IMR-90 (cell line): ENCODE data around the gene WDR1.

Experiments used
- CEBPB ChIP-seq: IDR thresholded peaks from 2 replicates; pipeline ENCODE4 v1.6.1; 2012; ENCODE audit warnings: low read depth, low read length, improper control_type of control experiment
- CHD1 ChIP-seq: IDR thresholded peaks from 2 replicates; pipeline ENCODE4 v1.6.1; 2012; ENCODE audit warnings: low read depth, low read length, improper control_type of control experiment
- FOS ChIP-seq: fragments of 150-350 bp; IDR thresholded peaks from 2 replicates; pipeline ENCODE4 v1.6.1; 2016; ENCODE audit warnings: low read depth, low read length
- MXI1 ChIP-seq: IDR thresholded peaks from 2 replicates; pipeline ENCODE4 v1.6.1; 2012; ENCODE audit warnings: low read depth, mild to moderate bottlenecking, low read length, moderate library complexity, borderline replicate concordance
- POLR2A ChIP-seq: IDR thresholded peaks from 2 replicates; pipeline ENCODE4 v1.6.1; 2012; ENCODE audit warnings: mild to moderate bottlenecking, low read depth, low read length
- RAD21 ChIP-seq: IDR thresholded peaks from 2 replicates; pipeline ENCODE4 v1.6.1; 2012; ENCODE audit warnings: low read length, improper control_type of control experiment
- RFX5 ChIP-seq: IDR thresholded peaks from 2 replicates; pipeline ENCODE4 v1.8.0; 2012; ENCODE audit warnings: low read depth, mild to moderate bottlenecking, low read length, moderate library complexity
- SMC3 ChIP-seq: fragments of 150-350 bp; IDR thresholded peaks from 2 replicates; pipeline ENCODE4 v1.6.1; 2016; ENCODE audit warnings: low read depth, mild to moderate bottlenecking, antibody characterized with exemption, low read length, moderate library complexity
- TF ChIP-seq, protein P1 (sequence below): conservative IDR thresholded peaks from 2 replicates; pipeline ENCODE4 v1.5.1; 2012; ENCODE audit warnings: mild to moderate bottlenecking, low read depth, low read length, improper control_type of control experiment
- TF ChIP-seq, protein P2 (sequence below): fragments of 150-350 bp; IDR thresholded peaks from 2 replicates; pipeline ENCODE4 v1.6.1; 2017; ENCODE audit warnings: mild to moderate bottlenecking, antibody characterized with exemption, low read length, low read depth

DNA sequence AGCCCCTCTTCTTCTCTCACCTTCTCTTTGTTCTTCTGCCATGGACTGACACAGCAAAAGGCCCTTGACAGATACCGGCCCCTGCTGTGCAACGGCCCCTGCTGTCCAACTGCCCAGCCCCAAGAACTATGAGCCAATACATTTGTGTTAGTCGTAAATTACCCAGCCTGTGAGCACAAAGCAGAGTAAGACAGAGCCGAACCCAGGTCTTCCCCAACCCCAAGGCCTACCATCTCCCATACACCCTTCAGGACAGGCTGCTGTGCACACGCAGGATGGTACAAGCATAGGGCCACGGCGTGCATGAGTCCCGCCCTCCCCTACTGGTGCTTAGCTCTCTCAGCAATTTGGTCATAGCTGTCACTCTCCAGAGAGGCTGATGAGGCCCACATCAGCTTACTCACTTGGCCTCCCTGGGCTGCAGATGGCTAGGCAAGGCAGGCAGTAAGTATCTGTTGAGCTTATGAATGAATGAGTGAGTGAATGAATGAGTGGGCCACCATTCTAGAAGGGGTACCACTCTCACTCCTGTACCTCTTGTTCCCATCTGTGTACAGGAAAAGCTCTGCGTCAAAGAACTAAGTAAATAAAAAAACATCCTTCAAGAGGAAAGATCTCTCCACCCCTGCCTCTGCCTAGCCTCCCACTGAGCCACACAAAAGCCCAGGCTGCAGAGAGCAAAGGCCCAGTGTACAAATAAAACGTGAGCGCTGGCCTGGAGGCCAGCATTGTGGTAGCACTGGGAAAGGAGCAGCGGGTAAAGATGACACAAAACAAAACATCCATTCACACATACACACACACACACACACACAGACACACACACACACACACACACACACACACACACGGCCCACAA, 13.9 kb downstream of the WDR1 start:
- TF ChIP-seq, protein P1, sequence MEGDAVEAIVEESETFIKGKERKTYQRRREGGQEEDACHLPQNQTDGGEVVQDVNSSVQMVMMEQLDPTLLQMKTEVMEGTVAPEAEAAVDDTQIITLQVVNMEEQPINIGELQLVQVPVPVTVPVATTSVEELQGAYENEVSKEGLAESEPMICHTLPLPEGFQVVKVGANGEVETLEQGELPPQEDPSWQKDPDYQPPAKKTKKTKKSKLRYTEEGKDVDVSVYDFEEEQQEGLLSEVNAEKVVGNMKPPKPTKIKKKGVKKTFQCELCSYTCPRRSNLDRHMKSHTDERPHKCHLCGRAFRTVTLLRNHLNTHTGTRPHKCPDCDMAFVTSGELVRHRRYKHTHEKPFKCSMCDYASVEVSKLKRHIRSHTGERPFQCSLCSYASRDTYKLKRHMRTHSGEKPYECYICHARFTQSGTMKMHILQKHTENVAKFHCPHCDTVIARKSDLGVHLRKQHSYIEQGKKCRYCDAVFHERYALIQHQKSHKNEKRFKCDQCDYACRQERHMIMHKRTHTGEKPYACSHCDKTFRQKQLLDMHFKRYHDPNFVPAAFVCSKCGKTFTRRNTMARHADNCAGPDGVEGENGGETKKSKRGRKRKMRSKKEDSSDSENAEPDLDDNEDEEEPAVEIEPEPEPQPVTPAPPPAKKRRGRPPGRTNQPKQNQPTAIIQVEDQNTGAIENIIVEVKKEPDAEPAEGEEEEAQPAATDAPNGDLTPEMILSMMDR, result no peak
- TF ChIP-seq RAD21, result no peak
- TF ChIP-seq POLR2A, result no peak
- no peak for TF ChIP-seq RFX5
- TF ChIP-seq CEBPB, result no peak
- TF ChIP-seq SMC3, result no peak
- TF ChIP-seq, protein P2, sequence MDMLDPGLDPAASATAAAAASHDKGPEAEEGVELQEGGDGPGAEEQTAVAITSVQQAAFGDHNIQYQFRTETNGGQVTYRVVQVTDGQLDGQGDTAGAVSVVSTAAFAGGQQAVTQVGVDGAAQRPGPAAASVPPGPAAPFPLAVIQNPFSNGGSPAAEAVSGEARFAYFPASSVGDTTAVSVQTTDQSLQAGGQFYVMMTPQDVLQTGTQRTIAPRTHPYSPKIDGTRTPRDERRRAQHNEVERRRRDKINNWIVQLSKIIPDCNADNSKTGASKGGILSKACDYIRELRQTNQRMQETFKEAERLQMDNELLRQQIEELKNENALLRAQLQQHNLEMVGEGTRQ, result no peak
- no peak for TF ChIP-seq FOS
- no peak for TF ChIP-seq MXI1
- TF ChIP-seq CHD1, result no peak
